HG03175 (cell line): Measurements from ENCODE around the gene EPDR1.

Experiments used
- ATAC-seq: cut with Tn5 transposase; IDR thresholded peaks from one replicate; pipeline ENCODE4 v1.9.1; 2021; ENCODE audit warnings: mild to moderate bottlenecking, moderate library complexity; ENCODE audit not compliant: unreplicated experiment

Gene EPDR1

GRCh38 chr7:37973915-37974314 lies 53.5 kb downstream of the EPDR1 start:
- ATAC-seq = no peak

GRCh38 chr7:37974711-37975110 lies 54.3 kb downstream of the EPDR1 start:
- no peak for ATAC-seq

DNA sequence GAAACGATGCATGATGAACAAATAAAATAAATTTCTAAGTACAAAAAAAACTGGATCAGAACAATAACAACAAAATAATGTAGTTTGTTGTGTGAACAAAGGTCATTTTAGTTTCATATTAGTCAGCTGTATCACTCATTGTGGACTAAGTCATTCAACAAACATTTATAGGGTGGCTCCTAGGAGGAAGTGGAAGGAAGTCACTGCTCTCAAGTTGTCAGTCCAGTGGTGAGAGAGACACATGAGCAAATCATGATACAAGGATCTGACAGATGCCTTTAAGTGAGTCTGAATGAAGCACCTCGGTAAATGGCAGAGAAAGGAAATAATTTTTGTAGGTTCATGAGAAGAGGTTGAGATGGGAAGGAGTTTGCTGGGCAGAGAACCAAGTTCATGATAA lies 56.8 kb downstream of the EPDR1 start:
- no peak for ATAC-seq

DNA sequence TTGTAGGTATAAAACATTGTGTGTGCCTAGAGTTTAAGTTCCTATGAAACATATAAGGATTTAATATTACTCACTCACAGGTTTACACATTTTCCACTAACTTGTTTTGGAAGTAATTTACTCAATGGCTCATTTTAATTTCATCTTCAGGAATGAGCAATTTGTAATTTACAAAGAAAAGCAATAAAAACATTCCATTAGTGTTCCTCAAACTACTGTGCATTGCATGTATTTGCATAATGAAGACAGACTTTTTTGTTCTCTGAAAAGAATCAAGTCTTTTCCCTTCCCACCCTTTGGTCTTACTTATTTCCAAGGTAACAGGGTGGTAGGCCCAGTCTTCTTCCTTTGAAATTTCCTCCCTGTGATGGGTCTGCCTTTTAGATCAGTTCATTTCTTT lies 61.2 kb downstream of the EPDR1 start:
- no peak for ATAC-seq

- no peak for ATAC-seq
These were observed 62.0 kb downstream of the EPDR1 start for GRCh38 chr7:37982423-37982822.

GRCh38 chr7:37984750-37985390 lies 64.4 kb downstream of the EPDR1 start:
- no peak for ATAC-seq

DNA sequence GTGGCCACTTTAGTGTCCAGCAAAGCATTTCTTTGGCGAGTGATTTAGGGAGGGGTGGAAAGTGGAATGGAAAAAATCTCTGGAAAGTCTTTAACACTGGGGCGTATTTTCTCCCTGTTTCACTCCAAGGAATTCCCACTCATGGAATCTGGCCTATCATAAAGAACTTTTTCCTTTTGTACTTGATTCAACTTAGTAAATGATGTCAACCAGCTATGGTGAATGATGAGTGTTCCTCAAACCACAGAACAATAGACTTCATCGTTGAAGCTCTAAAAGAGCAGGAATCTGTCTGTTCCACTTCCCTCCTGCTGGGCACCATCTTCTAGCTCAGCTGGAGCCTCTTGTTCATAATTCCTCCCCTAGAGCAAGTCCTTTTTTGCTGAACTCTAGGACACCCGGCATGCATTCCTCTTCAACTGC lies 66.5 kb downstream of the EPDR1 start:
- no peak for ATAC-seq

GRCh38 chr7:37987732-37988131 lies 67.3 kb downstream of the EPDR1 start:
- ATAC-seq = peak; percentile 53

DNA sequence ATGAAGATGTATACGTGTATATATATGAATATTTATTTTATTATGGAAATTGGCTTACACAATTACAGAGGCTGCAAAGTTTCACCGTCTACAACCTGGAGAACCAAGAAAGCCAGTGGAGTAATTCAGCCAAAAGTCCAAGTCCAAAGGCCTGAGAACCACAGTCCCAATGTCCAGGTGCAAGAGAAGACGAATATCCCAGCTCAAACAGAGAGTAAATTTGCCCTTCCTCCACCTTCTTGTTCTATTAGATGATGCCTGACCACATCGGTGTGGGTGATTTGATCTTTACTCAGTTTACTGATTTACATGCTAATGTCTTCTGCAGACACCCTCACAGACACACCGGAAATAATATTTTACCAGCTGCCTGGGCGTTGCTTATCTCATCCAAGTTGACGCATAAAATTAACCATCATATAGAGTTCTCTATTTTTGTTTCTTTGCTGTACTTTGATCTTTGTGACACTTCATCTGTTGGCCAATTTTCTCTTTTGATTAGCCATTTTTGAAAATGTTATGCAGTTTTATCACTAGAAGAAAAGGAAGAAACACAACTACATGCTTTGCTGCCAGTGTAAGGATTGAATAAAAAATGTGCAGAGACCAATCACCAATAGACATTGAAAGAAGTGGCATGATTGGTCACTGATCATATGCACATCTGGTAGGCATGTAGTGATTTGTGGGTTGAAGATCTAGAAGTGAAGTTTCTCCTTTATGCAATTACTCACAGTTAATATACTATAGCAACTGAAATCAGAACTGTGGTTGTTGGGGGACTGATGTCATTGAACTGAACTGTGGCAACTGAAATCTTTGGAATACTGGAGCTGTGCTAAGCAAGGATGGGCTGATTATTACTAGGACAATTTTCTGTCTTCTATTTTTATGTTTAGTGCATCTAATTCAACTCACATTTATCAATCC lies 68.5 kb downstream of the EPDR1 start:
- ATAC-seq = no peak

- no peak for ATAC-seq
These were observed 69.9 kb downstream of the EPDR1 start for GRCh38 chr7:37990337-37990736.

DNA sequence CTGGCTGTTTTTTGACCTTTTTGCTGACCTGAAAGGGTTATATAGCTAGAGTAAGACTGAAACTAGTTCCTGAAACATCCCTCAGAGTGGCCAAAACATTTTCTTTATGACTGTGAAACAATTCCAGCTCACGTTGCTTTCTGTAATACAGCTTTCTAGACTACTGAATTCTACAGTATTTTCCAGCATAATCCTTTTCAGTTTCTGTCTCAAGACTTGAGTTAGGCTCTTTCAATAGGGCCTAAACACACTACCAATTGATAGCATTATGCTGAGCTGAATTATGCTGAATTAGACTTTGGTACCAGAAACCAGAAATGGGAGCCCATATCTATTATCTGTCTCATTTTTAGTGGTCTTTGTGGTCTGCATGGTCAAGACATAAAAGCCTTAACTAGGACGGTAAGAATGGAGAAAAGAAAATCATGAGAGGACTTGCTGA lies 72.6 kb downstream of the EPDR1 start:
- peak; percentile 60 for ATAC-seq

- no peak for ATAC-seq
These were observed 79.2 kb downstream of the EPDR1 start for GRCh38 chr7:37999673-38000072.

- no peak for ATAC-seq
These were observed 79.8 kb downstream of the EPDR1 start for GRCh38 chr7:38000272-38000671.
